ENCODE measurements around the gene TUBG1. TPM values are rescaled to one million over a fixed set of nuclear protein-coding genes. Genes with fewer than 3 reads are reported as not detected.
"Not testable (repeated sequence)": the region's sequence is repeated elsewhere in the genome, so short reads cannot be mapped to it uniquely, and the experiment has no call there.

The TUBG1 gene
- total and polyA plus RNA-seq, 10 of the 15 experiments (the other 5 are each of a cell fraction or from before 2014, with no cell fraction given), result 40.0 to 256 (median 107) TPM

DNA sequence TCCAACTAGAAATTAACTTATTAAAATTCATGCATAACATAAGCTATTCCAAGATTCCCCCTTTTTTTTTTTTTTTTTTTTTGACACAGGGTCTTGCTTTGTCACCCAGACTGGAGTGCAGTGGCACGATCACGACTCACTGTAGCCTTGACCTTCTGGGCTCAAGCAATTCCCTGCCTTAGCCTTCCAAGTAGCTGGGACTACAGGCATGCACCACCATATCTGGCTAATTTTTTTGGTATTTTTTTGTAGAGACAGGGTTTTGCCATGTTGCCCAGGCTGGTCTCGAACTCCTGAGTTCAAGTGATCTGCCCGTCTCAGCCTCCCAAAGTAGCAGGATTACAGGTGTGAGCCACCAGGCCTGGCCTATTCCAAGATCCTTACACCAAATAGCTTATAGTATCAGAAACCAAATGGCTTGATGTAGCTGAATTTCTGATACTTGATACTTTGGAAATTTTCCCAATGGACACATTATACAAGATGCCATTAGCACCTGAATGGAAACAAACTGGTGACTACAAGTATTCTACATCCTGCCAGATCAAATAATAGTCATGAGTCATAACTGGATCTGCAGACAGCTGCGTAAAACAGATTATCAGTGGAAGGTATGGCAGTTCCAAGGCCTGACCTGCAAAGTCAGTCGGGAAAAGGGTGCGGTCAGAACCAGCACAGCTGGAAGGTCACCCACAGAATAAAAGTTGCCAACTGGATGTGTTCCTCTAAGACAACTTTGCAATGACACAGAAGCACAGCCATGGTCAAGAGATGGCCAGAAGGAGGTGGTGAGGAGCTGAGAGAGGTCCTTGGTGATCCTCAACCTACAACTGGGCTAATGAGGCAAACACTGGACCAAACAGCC is 14.5 kb downstream of the TUBG1 start (continued):
- TF ChIP-seq, protein P1, sequence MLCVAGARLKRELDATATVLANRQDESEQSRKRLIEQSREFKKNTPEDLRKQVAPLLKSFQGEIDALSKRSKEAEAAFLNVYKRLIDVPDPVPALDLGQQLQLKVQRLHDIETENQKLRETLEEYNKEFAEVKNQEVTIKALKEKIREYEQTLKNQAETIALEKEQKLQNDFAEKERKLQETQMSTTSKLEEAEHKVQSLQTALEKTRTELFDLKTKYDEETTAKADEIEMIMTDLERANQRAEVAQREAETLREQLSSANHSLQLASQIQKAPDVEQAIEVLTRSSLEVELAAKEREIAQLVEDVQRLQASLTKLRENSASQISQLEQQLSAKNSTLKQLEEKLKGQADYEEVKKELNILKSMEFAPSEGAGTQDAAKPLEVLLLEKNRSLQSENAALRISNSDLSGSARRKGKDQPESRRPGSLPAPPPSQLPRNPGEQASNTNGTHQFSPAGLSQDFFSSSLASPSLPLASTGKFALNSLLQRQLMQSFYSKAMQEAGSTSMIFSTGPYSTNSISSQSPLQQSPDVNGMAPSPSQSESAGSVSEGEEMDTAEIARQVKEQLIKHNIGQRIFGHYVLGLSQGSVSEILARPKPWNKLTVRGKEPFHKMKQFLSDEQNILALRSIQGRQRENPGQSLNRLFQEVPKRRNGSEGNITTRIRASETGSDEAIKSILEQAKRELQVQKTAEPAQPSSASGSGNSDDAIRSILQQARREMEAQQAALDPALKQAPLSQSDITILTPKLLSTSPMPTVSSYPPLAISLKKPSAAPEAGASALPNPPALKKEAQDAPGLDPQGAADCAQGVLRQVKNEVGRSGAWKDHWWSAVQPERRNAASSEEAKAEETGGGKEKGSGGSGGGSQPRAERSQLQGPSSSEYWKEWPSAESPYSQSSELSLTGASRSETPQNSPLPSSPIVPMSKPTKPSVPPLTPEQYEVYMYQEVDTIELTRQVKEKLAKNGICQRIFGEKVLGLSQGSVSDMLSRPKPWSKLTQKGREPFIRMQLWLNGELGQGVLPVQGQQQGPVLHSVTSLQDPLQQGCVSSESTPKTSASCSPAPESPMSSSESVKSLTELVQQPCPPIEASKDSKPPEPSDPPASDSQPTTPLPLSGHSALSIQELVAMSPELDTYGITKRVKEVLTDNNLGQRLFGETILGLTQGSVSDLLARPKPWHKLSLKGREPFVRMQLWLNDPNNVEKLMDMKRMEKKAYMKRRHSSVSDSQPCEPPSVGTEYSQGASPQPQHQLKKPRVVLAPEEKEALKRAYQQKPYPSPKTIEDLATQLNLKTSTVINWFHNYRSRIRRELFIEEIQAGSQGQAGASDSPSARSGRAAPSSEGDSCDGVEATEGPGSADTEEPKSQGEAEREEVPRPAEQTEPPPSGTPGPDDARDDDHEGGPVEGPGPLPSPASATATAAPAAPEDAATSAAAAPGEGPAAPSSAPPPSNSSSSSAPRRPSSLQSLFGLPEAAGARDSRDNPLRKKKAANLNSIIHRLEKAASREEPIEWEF (IDR thresholded peaks at IDR 0.05; ENCODE audit: insufficient replicate concordance, low read depth, low read length), result no peak
- TF ChIP-seq YY1 (IDR thresholded peaks at IDR 0.05; ENCODE audit: low read depth, low read length), result no peak
- no peak for TF ChIP-seq EGR1 (IDR thresholded peaks at IDR 0.05; ENCODE audit: borderline replicate concordance in 1 of 2, low read depth in 2 of 2, low read length in 2 of 2)
- no peak for TF ChIP-seq ETV6 (conservative IDR thresholded peaks at IDR 0.05 in 1 of 2, IDR thresholded peaks at IDR 0.05 in 1 of 2; ENCODE audit: borderline replicate concordance in 1 of 2, low read depth in 1 of 2)

DNA sequence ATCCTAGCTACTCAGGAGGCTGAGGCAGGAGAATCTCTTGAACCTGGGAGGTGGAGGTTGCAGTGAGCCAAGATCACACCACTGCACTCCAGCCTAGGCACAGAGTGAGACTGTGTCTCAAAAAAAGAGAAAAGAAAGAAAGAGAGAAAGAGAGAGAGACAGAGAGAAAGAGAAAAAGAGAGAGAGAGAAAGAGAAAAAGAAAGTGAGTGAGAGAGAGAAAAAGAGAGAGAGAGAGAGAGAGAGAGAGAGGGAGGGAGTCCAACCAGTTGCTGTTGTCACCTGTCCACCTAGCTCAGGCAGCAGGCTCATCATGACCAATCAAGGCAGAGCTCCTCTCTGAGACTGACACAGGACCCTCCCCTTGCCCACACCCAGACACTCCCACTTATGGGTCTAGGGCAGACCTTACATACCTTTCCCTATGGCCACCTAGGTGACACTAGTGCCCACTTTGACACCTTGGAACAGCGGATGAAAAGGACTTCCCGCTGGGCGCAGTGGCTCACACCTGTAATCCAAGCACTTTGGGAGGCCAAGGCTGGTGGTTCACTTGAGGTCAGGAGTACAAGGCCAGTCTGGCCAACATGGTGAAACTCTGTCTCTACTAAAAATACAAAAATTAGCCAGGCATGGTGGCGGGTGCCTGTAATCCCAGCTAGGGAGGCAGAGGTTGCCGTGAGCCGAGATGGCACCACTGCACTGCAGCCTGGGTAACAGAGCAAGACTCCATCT is 17.7 kb downstream of the TUBG1 start:
- H4K20me1 ChIP-seq (ENCODE audit: control insufficient read depth, insufficient read depth); H3K9me3 ChIP-seq (replicated peaks; ENCODE audit: control insufficient read depth, insufficient read depth, low read length); H3K27ac ChIP-seq (ENCODE audit: control insufficient read depth, insufficient read depth); H2AFZ ChIP-seq (ENCODE audit: control insufficient read depth, low read depth, low read length); intact Hi-C loops (cut with micrococcal nuclease; ENCODE audit: unreplicated experiment); H3K4me2 ChIP-seq (ENCODE audit: control insufficient read depth, insufficient read depth); H3K9ac ChIP-seq (ENCODE audit: control insufficient read depth, insufficient read depth, low read length); H3K4me1 ChIP-seq (ENCODE audit: control insufficient read depth, insufficient read depth, low read length); in situ Hi-C loops (cut with MboI); H3K79me2 ChIP-seq (ENCODE audit: control insufficient read depth, insufficient read depth, low read length); BruUV-seq (replicated peaks); H3K36me3 ChIP-seq (ENCODE audit: control insufficient read depth in 2 of 2, insufficient read depth in 2 of 2, low read length in 1 of 2); FAIRE-seq; ATAC-seq; H3K27me3 ChIP-seq (replicated peaks in 1 of 2; ENCODE audit: control insufficient read depth in 2 of 2, insufficient read depth in 2 of 2, low read length in 1 of 2); H3K4me3 ChIP-seq; CTCF ChIA-PET; DNase-seq (ENCODE audit: low read depth, low spot score): not testable (repeated sequence)
- over 99% methylated on average over 6 of the region's 6 CpGs for WGBS (ENCODE audit: insufficient coverage, insufficient replicate concordance, low lambda C conversion rate, missing lambda C conversion rate)
- ChIA-PET SMC1A (ENCODE audit: uncharacterized antibody, unreplicated experiment) (interaction anchor here (1.8 kb wide), 1 partner anchor 9 kb away, joined by 5 read pairs; no protein-coding TSS in a partner anchor), POLR2A (interaction anchor here (1.3 kb wide), 1 partner anchor 29 kb away, joined by 4 read pairs; no protein-coding TSS in a partner anchor), RAD21 (ENCODE audit: unreplicated experiment) (interaction anchor here (1.2 kb wide), 1 partner anchor 9 kb away, joined by 3 read pairs; no protein-coding TSS in a partner anchor)
